ENCODE data around the gene ATP2C1. TPM values are rescaled to one million over a fixed set of nuclear protein-coding genes. Genes with fewer than 3 reads are reported as not detected.
A peak's percentile ranks its signal among the peaks of the same experiment; 100 is the strongest.

Gene ATP2C1
- total and polyA plus RNA-seq, 2 donors (not counting 1 experiment from before 2014, with no cell fraction given): 111 to 196 TPM

GRCh38 chr3:130948929-130949328 is 55.0 kb downstream of the ATP2C1 start:
- Histone ChIP-seq H3K27me3 (ENCODE audit: control insufficient read depth, insufficient read depth, low read length) (no peaks in the 10 kb centered on the region), H3K79me2 (ENCODE audit: control insufficient read depth, insufficient read depth, low read length) (no peaks in the 10 kb centered on the region), H3K4me3 (replicated peaks in 1 of 4; ENCODE audit: control extremely low read depth in 1 of 4, insufficient read depth in 1 of 4, low read depth in 3 of 4, low read length in 4 of 4) (no peak overlapping the region), H3K4me2 (ENCODE audit: extremely low read depth, insufficient read depth, low read length) (no peak overlapping the region), H3K36me3 (ENCODE audit: control insufficient read depth, insufficient read depth, low read length) (no peaks in the 10 kb centered on the region), H3K27ac (ENCODE audit: insufficient read depth, low read length) (no peak overlapping the region), H4K20me1 (ENCODE audit: control insufficient read depth, extremely low read depth, insufficient read depth, low read length) (no peaks in the 10 kb centered on the region), H3K4me1 (ENCODE audit: control insufficient read depth, extremely low read depth, insufficient read depth, low read length) (peaks cover 2% of the 10 kb centered on the region), H2AFZ (ENCODE audit: low read length) (no peak overlapping the region), H3K9ac (ENCODE audit: insufficient read depth, low read length) (no peak overlapping the region), H3K9me3 (ENCODE audit: control insufficient read depth, insufficient read depth, low read depth, low read length) (no peaks in the 10 kb centered on the region)
- TF ChIP-seq EZH2 (IDR thresholded peaks at IDR 0.05; ENCODE audit: low read length, missing control alignments) (no peak), CTCF (conservative IDR thresholded peaks at IDR 0.05 in 1 of 2, IDR thresholded peaks at IDR 0.05 in 1 of 2; ENCODE audit: low read depth in 1 of 2, low read length in 2 of 2) (no peak)
- DNase-seq (ENCODE audit: low read depth in 2 of 2): no peak

GRCh38 chr3:130950124-130950523 is 56.2 kb downstream of the ATP2C1 start:
- no peak overlapping the region for H3K4me2 ChIP-seq (ENCODE audit: extremely low read depth, insufficient read depth, low read length)
- H2AFZ ChIP-seq (ENCODE audit: low read length): no peak overlapping the region
- DNase-seq (ENCODE audit: low read depth in 2 of 2): no peak
- no peaks in the 10 kb centered on the region for H4K20me1 ChIP-seq (ENCODE audit: control insufficient read depth, extremely low read depth, insufficient read depth, low read length)
- no peak overlapping the region for H3K27ac ChIP-seq (ENCODE audit: insufficient read depth, low read length)
- H3K9me3 ChIP-seq (ENCODE audit: control insufficient read depth, insufficient read depth, low read depth, low read length): no peaks in the 10 kb centered on the region
- no peaks in the 10 kb centered on the region for H3K79me2 ChIP-seq (ENCODE audit: control insufficient read depth, insufficient read depth, low read length)
- H3K36me3 ChIP-seq (ENCODE audit: control insufficient read depth, insufficient read depth, low read length): no peaks in the 10 kb centered on the region
- H3K9ac ChIP-seq (ENCODE audit: insufficient read depth, low read length): no peak overlapping the region
- H3K27me3 ChIP-seq (ENCODE audit: control insufficient read depth, insufficient read depth, low read length): no peaks in the 10 kb centered on the region
- H3K4me1 ChIP-seq (ENCODE audit: control insufficient read depth, extremely low read depth, insufficient read depth, low read length): peaks cover 2% of the 10 kb centered on the region
- H3K4me3 ChIP-seq (replicated peaks in 1 of 4; ENCODE audit: control extremely low read depth in 1 of 4, insufficient read depth in 1 of 4, low read depth in 3 of 4, low read length in 4 of 4): no peak overlapping the region
- TF ChIP-seq EZH2 (IDR thresholded peaks at IDR 0.05; ENCODE audit: low read length, missing control alignments) (no peak), CTCF (conservative IDR thresholded peaks at IDR 0.05 in 1 of 2, IDR thresholded peaks at IDR 0.05 in 1 of 2; ENCODE audit: low read depth in 1 of 2, low read length in 2 of 2) (no peak)

- no peaks in the 10 kb centered on the region for H3K79me2 ChIP-seq (ENCODE audit: control insufficient read depth, insufficient read depth, low read length)
Observed at GRCh38 chr3:130950641-130951040, 56.8 kb downstream of the ATP2C1 start.

More at GRCh38 chr3:130950641-130951040, 56.8 kb downstream of the ATP2C1 start:
- no peaks in the 10 kb centered on the region for H3K36me3 ChIP-seq (ENCODE audit: control insufficient read depth, insufficient read depth, low read length)
- no peak overlapping the region for H3K4me3 ChIP-seq (replicated peaks in 1 of 4; ENCODE audit: control extremely low read depth in 1 of 4, insufficient read depth in 1 of 4, low read depth in 3 of 4, low read length in 4 of 4)
- H4K20me1 ChIP-seq (ENCODE audit: control insufficient read depth, extremely low read depth, insufficient read depth, low read length): no peaks in the 10 kb centered on the region
- H3K27me3 ChIP-seq (ENCODE audit: control insufficient read depth, insufficient read depth, low read length): no peaks in the 10 kb centered on the region
- no peak overlapping the region for H2AFZ ChIP-seq (ENCODE audit: low read length)
- H3K9me3 ChIP-seq (ENCODE audit: control insufficient read depth, insufficient read depth, low read depth, low read length): no peaks in the 10 kb centered on the region
- peaks cover 2% of the 10 kb centered on the region for H3K4me1 ChIP-seq (ENCODE audit: control insufficient read depth, extremely low read depth, insufficient read depth, low read length)
- H3K9ac ChIP-seq (ENCODE audit: insufficient read depth, low read length): no peak overlapping the region
- H3K27ac ChIP-seq (ENCODE audit: insufficient read depth, low read length): no peak overlapping the region
- TF ChIP-seq EZH2 (IDR thresholded peaks at IDR 0.05; ENCODE audit: low read length, missing control alignments) (no peak), CTCF (conservative IDR thresholded peaks at IDR 0.05 in 1 of 2, IDR thresholded peaks at IDR 0.05 in 1 of 2; ENCODE audit: low read depth in 1 of 2, low read length in 2 of 2) (no peak)
- no peak overlapping the region for H3K4me2 ChIP-seq (ENCODE audit: extremely low read depth, insufficient read depth, low read length)
- peak; percentile 58 to 60 for DNase-seq (ENCODE audit: low read depth in 2 of 2)
